GM06990 (cell line): ENCODE measurements around the gene AKAP13.

Source experiments
- DNase-seq: peaks from one replicate; pipeline ENCODE4 v3.0.0-alpha.2; 2011; ENCODE audit not compliant: insufficient read length; ENCODE audit errors: extremely low read depth
- H3K27me3 ChIP-seq: replicated peaks from 2 replicates; pipeline ENCODE4 v1.6.0; 2011; ENCODE audit warnings: low read length; ENCODE audit not compliant: control insufficient read depth, insufficient read depth
- H3K36me3 ChIP-seq: 2 replicates; pipeline ENCODE4 v1.5.1; 2011; ENCODE audit warnings: low read length; ENCODE audit not compliant: control insufficient read depth, insufficient read depth
- H3K4me3 ChIP-seq: replicated peaks from 2 replicates; pipeline ENCODE4 v1.5.1; 2011; ENCODE audit warnings: low read depth, mild to moderate bottlenecking, control low read depth, low read length
- TF ChIP-seq, protein P1 (sequence below): IDR thresholded peaks from 2 replicates; pipeline ENCODE4 v1.5.1; 2011; ENCODE audit warnings: low read length, control low read depth, mild to moderate bottlenecking, inconsistent platforms; ENCODE audit not compliant: insufficient read depth, poor library complexity, severe bottlenecking

The AKAP13 gene

DNA sequence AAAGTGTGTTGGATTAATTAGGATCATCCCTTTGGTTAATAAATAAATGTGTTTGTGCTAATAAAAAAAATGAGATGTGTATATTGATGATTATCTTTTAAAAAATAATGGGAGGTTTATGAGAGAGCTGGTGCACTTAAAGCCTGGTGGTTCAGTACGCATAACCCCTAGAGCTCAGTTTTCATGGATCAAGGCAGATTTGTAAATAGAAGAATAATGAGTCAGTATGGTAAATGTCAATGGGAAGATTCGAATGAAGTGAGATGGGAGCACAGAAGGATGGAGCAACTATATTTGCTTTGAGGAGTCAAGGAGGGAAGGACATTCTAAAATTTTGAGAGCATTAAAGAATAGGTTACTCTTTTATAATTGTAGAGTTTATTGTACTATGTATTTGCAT is 35.4 kb downstream of the AKAP13 start:
- no peaks in the 10 kb centered on the region for H3K36me3 ChIP-seq
- TF ChIP-seq, protein P1, sequence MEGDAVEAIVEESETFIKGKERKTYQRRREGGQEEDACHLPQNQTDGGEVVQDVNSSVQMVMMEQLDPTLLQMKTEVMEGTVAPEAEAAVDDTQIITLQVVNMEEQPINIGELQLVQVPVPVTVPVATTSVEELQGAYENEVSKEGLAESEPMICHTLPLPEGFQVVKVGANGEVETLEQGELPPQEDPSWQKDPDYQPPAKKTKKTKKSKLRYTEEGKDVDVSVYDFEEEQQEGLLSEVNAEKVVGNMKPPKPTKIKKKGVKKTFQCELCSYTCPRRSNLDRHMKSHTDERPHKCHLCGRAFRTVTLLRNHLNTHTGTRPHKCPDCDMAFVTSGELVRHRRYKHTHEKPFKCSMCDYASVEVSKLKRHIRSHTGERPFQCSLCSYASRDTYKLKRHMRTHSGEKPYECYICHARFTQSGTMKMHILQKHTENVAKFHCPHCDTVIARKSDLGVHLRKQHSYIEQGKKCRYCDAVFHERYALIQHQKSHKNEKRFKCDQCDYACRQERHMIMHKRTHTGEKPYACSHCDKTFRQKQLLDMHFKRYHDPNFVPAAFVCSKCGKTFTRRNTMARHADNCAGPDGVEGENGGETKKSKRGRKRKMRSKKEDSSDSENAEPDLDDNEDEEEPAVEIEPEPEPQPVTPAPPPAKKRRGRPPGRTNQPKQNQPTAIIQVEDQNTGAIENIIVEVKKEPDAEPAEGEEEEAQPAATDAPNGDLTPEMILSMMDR = no peak
- no peak overlapping the region for H3K4me3 ChIP-seq
- no peak for DNase-seq
- no peaks in the 10 kb centered on the region for H3K27me3 ChIP-seq

DNA sequence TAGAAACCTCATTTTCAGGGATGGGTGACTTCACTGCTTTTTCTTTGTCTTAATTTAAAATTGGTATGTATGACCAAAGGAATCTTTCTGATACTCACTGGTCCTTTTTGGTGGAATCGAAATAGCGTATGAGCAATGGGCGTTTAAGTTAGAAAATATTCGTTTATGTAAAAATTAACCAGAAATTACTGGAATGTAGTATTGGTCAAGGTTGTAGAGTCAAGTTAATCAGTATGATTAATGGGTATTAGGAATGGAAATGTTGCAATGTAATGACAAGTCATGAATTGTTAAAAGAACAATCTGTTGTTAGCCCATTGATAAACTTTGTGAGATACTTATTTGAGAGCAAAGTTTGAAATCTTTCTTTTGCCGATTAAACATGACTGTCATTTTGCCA is 36.9 kb downstream of the AKAP13 start:
- Histone ChIP-seq H3K27me3 (no peaks in the 10 kb centered on the region), H3K36me3 (no peaks in the 10 kb centered on the region), H3K4me3 (no peak overlapping the region)
- TF ChIP-seq, protein P1 = no peak
- DNase-seq = no peak

DNA sequence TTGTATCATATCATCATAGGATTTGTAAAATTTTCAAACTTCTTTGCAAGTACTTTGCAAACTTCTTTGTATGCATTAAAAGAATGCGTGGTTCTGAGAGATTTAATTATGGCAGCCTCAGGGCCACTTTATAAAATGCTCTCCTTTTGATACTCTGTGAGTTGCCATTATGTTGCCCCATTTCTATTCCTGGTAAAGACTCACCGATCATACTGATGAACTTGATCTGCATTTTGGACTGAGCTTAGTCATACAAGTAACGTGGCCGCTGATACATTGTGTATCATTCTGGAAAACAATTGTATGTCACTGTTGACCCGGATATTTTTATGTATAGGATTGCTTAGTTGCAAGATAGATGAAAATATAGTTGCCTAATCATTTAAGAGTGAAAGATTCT is 38.8 kb downstream of the AKAP13 start:
- Histone ChIP-seq H3K27me3 (no peaks in the 10 kb centered on the region), H3K4me3 (no peak overlapping the region), H3K36me3 (no peaks in the 10 kb centered on the region)
- no peak for DNase-seq
- TF ChIP-seq, protein P1 = no peak

DNA sequence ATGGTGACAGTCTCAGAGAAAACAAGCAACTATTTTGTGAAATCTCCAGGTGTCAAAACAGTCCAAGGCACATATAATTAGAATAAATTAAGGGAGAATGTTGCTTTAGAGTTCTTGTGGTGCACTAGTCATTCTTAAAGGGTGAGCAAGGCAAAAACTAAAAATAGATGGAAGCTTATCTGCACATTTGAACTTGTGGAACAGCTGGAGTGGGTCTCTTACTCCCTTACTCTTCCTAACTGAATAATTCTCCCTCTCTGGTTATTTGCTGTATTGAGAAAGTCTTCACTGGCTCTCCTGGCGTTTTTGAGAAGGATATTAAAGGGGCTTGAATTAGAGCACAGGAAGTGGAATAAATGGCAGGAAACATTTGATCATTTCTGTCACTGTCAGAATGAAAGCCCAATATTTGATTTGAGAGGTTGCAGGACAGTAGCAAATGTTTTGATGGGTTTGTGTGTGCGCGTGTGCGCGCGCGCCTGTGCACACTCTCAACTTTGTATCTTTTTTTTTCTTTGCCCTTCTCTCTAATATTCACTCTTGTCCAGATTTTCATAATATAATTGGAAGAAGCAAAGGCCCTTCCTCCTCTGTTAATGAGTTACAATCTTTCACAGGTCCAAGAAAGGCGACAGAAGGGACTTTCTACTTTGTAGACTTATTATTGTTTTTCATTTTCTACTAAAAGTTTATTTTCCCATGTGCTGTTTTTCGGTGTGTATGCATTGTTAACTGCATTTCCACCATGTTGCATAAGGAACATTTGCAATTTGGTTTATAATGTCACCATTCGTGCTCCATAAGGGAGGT is 40.9 kb downstream of the AKAP13 start:
- DNase-seq = no peak
- Histone ChIP-seq H3K27me3 (no peaks in the 10 kb centered on the region), H3K36me3 (no peaks in the 10 kb centered on the region; the same call in 1 of the 2 replicates), H3K4me3 (no peak overlapping the region)
- TF ChIP-seq, protein P1 = no peak

DNA sequence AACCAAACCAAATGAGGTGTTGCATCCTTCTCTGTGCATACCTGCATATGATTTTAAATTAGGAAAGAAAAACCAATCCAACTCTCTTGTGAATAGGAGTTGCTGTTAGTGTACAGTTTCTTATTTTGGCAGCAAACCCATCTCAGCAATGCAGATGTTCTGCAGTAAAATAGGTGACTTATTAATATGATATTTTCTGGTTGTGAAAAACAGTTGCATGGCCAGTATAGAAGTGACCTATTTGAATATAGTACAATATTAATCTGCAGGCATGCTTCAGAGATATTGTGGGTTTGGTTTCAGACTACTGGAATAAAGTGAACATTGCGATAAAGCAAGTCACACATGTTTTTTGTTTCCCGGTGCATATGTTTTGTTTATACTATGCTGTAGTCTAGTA is 42.2 kb downstream of the AKAP13 start:
- Histone ChIP-seq H3K36me3 (no peaks in the 10 kb centered on the region; the same call in 1 of the 2 replicates), H3K4me3 (no peak overlapping the region), H3K27me3 (no peaks in the 10 kb centered on the region)
- TF ChIP-seq, protein P1 = no peak
- DNase-seq = no peak
